ENCODE data around the gene SSC5D.

- TF ChIP-seq PRDM4 (tag by site-specific recombination; IDR thresholded peaks at IDR 0.05) = no peak
- no peak for TF ChIP-seq CTCF (tag by site-specific recombination; IDR thresholded peaks at IDR 0.05)
- no peak for TF ChIP-seq ZEB2 (tag by site-specific recombination; IDR thresholded peaks at IDR 0.05)
- TF ChIP-seq ZNF26 (tag by site-specific recombination; IDR thresholded peaks at IDR 0.05) = no peak
- no peak for TF ChIP-seq TRIM28 (IDR thresholded peaks at IDR 0.05; ENCODE audit: borderline replicate concordance, low read length)
- no peak for TF ChIP-seq ZNF394 (tag by site-specific recombination; IDR thresholded peaks at IDR 0.05; ENCODE audit: borderline replicate concordance)
- TF ChIP-seq ZNF624 (tag by site-specific recombination; IDR thresholded peaks at IDR 0.05) = no peak
- TF ChIP-seq WT1 (tag by site-specific recombination; IDR thresholded peaks at IDR 0.05) = no peak
- no peak for TF ChIP-seq ZBTB21 (tag by site-specific recombination; IDR thresholded peaks at IDR 0.05)
Observed at GRCh38 chr19:55559684-55560083, 71.4 kb downstream of the SSC5D start.
